Ascending aorta (tissue), 2 donors: ENCODE measurements around the gene MYZAP. TPM values are rescaled to one million over a fixed set of nuclear protein-coding genes. Genes with fewer than 3 reads are reported as not detected.

Experiments
- DNase-seq, 2 donors: peaks; one replicate each; pipeline ENCODE4 v3.0.0-alpha.2; 2019; ENCODE audit warnings: low spot score in 2 of 2
- H3K27ac ChIP-seq, 2 donors: fragments of 200-600 bp; sonication (generic); one replicate each; pipeline ENCODE4 v1.5.1; 2016 to 2017; ENCODE audit warnings: mild to moderate bottlenecking in 1 of 2
- H3K27me3 ChIP-seq: fragments of 200-600 bp; sonication (generic); one replicate; pipeline ENCODE4 v1.5.1; 2017
- H3K36me3 ChIP-seq, 2 donors: fragments of 200-600 bp; sonication (generic); one replicate each; pipeline ENCODE4 v1.5.1; 2016
- H3K4me1 ChIP-seq, 2 donors: fragments of 200-600 bp; sonication (generic); one replicate each; pipeline ENCODE4 v1.5.1; 2016 to 2017; ENCODE audit warnings: mild to moderate bottlenecking in 1 of 2
- H3K4me3 ChIP-seq, 2 donors: fragments of 200-600 bp; sonication (generic); one replicate each; pipeline ENCODE4 v1.5.1; 2016 to 2017; ENCODE audit warnings: mild to moderate bottlenecking in 1 of 2
- H3K9me3 ChIP-seq, 2 donors: fragments of 200-600 bp; sonication (generic); one replicate each; pipeline ENCODE4 v1.5.1; 2016
- intact Hi-C: fragments of 100-400 bp; cut with DNase I; formaldehyde crosslinking; loops from one replicate; pipeline ENCODE4 v1.15.1; 2023
- total RNA-seq: library from RNA; depleted of rRNA; stranded (reverse); fragments of >200 nt; gene quantifications from one replicate; pipeline ENCODE4 v1.1.0, GENCODE V29; 2016
- TF ChIP-seq, protein P1 (sequence below), 3 experiments: fragments of 200-600 bp in 2 of 3; fragments of 450-650 bp in 1 of 3; sonication (generic) in 2 of 3; IDR thresholded peaks; one replicate each; pipeline ENCODE4 v1.5.1; 2016 to 2019; ENCODE audit warnings: antibody characterized with exemption in 3 of 3, mild to moderate bottlenecking in 1 of 3, moderate library complexity in 1 of 3

The MYZAP gene
- total RNA-seq, 1 donor from 2014 or later, result 7.6 TPM

- Histone ChIP-seq H3K4me1 (no peaks in the 10 kb centered on the region), H3K36me3 (no peaks in the 10 kb centered on the region), H3K4me3 (no peak overlapping the region), H3K27me3 (no peaks in the 10 kb centered on the region), H3K9me3 (no peaks in the 10 kb centered on the region), H3K27ac (no peak overlapping the region)
- TF ChIP-seq, protein P1, sequence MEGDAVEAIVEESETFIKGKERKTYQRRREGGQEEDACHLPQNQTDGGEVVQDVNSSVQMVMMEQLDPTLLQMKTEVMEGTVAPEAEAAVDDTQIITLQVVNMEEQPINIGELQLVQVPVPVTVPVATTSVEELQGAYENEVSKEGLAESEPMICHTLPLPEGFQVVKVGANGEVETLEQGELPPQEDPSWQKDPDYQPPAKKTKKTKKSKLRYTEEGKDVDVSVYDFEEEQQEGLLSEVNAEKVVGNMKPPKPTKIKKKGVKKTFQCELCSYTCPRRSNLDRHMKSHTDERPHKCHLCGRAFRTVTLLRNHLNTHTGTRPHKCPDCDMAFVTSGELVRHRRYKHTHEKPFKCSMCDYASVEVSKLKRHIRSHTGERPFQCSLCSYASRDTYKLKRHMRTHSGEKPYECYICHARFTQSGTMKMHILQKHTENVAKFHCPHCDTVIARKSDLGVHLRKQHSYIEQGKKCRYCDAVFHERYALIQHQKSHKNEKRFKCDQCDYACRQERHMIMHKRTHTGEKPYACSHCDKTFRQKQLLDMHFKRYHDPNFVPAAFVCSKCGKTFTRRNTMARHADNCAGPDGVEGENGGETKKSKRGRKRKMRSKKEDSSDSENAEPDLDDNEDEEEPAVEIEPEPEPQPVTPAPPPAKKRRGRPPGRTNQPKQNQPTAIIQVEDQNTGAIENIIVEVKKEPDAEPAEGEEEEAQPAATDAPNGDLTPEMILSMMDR (IDR thresholded peaks at IDR 0.05), result no peak
- no peak for DNase-seq
- intact Hi-C loops, result no loop called here
Measured at GRCh38 chr15:57662091-57662744, 70.5 kb downstream of the MYZAP start.

DNA sequence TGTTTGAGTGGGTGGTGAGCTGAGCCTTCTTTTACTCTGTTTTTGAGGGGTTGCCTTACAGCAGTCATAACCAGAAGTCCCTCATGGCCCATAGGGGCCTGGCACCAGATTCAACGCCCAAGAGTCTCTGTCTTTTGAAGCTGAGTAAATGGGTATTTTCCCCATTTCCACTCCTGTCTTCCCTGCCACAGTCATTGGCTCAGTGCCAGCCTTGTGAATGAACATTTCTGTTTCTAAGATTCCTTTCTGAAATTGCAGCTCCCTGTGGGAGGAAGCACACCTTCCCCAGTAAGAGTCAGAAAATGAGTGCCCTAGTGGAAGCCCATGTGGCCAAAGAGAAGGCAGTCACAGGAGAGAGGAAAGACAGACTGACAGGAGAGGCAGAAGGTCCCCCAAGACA is 71.1 kb downstream of the MYZAP start:
- Histone ChIP-seq H3K36me3 (no peaks in the 10 kb centered on the region), H3K27ac (no peak overlapping the region), H3K4me3 (no peak overlapping the region), H3K27me3 (no peaks in the 10 kb centered on the region), H3K9me3 (no peaks in the 10 kb centered on the region), H3K4me1 (peaks cover 0 to 2% of the 10 kb centered on the region in 2 donors)
- no peak for DNase-seq
- intact Hi-C loops, result no loop called here
- TF ChIP-seq, protein P1 (IDR thresholded peaks at IDR 0.05), result no peak

DNA sequence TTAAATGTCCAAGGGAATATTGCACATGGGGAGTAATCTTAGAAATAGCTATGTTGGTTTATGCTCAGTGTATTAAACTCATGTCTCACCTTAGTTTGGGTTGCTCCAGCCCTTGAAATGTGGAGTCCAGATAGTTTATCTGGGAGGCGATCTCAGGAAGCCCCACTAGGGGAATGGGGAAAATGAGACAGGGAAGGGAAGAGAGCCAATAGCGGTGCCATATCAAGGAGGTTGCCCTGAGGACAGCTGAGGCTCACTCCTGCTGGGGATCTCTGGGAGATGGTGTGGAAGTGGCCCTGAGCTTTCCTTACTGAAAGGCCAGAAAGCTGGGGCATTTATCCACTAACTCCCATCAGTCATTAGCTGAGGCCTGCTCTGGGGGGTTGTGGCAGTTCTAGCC is 71.6 kb downstream of the MYZAP start:
- intact Hi-C loops, result no loop called here
- TF ChIP-seq, protein P1 (IDR thresholded peaks at IDR 0.05), result no peak
- Histone ChIP-seq H3K27ac (no peak overlapping the region), H3K27me3 (no peaks in the 10 kb centered on the region), H3K4me3 (no peak overlapping the region), H3K4me1 (peaks cover 0 to 4% of the 10 kb centered on the region in 2 donors), H3K9me3 (no peaks in the 10 kb centered on the region), H3K36me3 (no peaks in the 10 kb centered on the region)
- no peak for DNase-seq

- Histone ChIP-seq H3K27me3 (no peaks in the 10 kb centered on the region), H3K27ac (no peak overlapping the region), H3K36me3 (no peaks in the 10 kb centered on the region), H3K9me3 (no peaks in the 10 kb centered on the region), H3K4me1 (peaks cover 0 to 4% of the 10 kb centered on the region in 2 donors), H3K4me3 (no peak overlapping the region)
- TF ChIP-seq, protein P1 (IDR thresholded peaks at IDR 0.05), result no peak
- DNase-seq, result no peak
- intact Hi-C loops, result loop anchor here (5.0 kb wide), 1 partner anchor 67 kb away; no protein-coding TSS in a partner anchor
Measured at GRCh38 chr15:57665194-57665593, 73.5 kb downstream of the MYZAP start.

GRCh38 chr15:57665939-57666338 is 74.2 kb downstream of the MYZAP start:
- no peak overlapping the region for H3K4me3 ChIP-seq
- intact Hi-C loops, result loop anchor here (2.0 to 5.0 kb wide), 3 partner anchors 41 to 401 kb away; partner anchors contain the start of gene POLR2M
- peaks cover 0 to 4% of the 10 kb centered on the region in 2 donors for H3K4me1 ChIP-seq
- DNase-seq, result no peak
- TF ChIP-seq, protein P1 (IDR thresholded peaks at IDR 0.05), result no peak
- H3K27me3 ChIP-seq, result no peaks in the 10 kb centered on the region
- no peaks in the 10 kb centered on the region for H3K9me3 ChIP-seq
- no peaks in the 10 kb centered on the region for H3K36me3 ChIP-seq
- H3K27ac ChIP-seq, result no peak overlapping the region
